IMR-90 (cell line): ENCODE results near the gene ADH5. TPM values are rescaled to one million over a fixed set of nuclear protein-coding genes. Genes with fewer than 3 reads are reported as not detected.

ENCODE experiments used
- ATAC-seq: fragments of 200-7000 bp; cut with Tn5 transposase; 2 replicates; pipeline ENCODE4 v1.9.1; 2020; ENCODE audit warnings: low read depth, mild to moderate bottlenecking, moderate library complexity
- BruUV-seq: library from RNA; stranded (reverse); fragments of 400-500 nt; replicated peaks from 2 replicates; lab custom pipeline; 2021; lab: Mats Ljungman, UMichigan
- CTCF ChIA-PET: fragments of 300-600 bp; formaldehyde crosslinking; extraction: SDS; loops from one replicate; lab custom pipeline; 2021; ENCODE audit warnings: antibody characterized with exemption; lab: Yijun Ruan, JAX
- POLR2A ChIA-PET: fragments of 300-600 bp; sonication (Branson Sonifier 250); formaldehyde crosslinking; loops from one replicate; lab custom pipeline; 2022; ENCODE audit warnings: antibody characterized with exemption; ENCODE audit not compliant: unreplicated experiment; lab: Charles Lee
- DNase-seq: peaks from one replicate; pipeline ENCODE4 v3.0.0; 2013
- H2AFZ ChIP-seq: replicated peaks from 2 replicates; pipeline ENCODE3; 2013; ENCODE audit warnings: low read length, mild to moderate bottlenecking; ENCODE audit not compliant: poor library complexity
- H2AK5ac ChIP-seq: 2 replicates; pipeline ENCODE4 v1.6.1; 2013; ENCODE audit warnings: low read depth, low read length, inconsistent platforms
- H2AK9ac ChIP-seq: replicated peaks from 2 replicates; pipeline ENCODE3; 2013; ENCODE audit warnings: mild to moderate bottlenecking, low read depth, low read length, moderate library complexity; ENCODE audit not compliant: poor library complexity
- H2BK120ac ChIP-seq: 2 replicates; pipeline ENCODE4 v1.6.1; 2013; ENCODE audit warnings: low read depth, low read length, inconsistent platforms
- H2BK15ac ChIP-seq: 3 replicates; pipeline ENCODE4 v1.6.1; 2013; ENCODE audit warnings: low read depth, low read length, inconsistent platforms
- H2BK20ac ChIP-seq: 2 replicates; pipeline ENCODE4 v1.6.1; 2013; ENCODE audit warnings: low read depth, mild to moderate bottlenecking, inconsistent platforms, low read length, moderate library complexity
- H2BK5ac ChIP-seq: 2 replicates; pipeline ENCODE4 v1.6.1; 2013; ENCODE audit warnings: mild to moderate bottlenecking, low read depth, low read length, inconsistent platforms; ENCODE audit not compliant: poor library complexity, severe bottlenecking
- H3K14ac ChIP-seq: replicated peaks from 2 replicates; pipeline ENCODE4 v1.6.1; 2013; ENCODE audit warnings: low read depth, low read length, inconsistent platforms
- H3K18ac ChIP-seq: 2 replicates; pipeline ENCODE4 v1.6.1; 2013; ENCODE audit warnings: low read depth, low read length, control low read depth
- H3K23ac ChIP-seq: 2 replicates; pipeline ENCODE4 v1.6.1; 2013; ENCODE audit warnings: low read depth, low read length, inconsistent platforms
- H3K27ac ChIP-seq: 2 replicates; pipeline ENCODE4 v1.5.1; 2013; ENCODE audit warnings: mild to moderate bottlenecking, control low read depth, low read length; ENCODE audit not compliant: insufficient read depth
- H3K27me3 ChIP-seq: 2 replicates; pipeline ENCODE4 v1.6.1; 2013; ENCODE audit warnings: low read length; ENCODE audit not compliant: control insufficient read depth, insufficient read depth
- H3K36me3 ChIP-seq: 2 replicates; pipeline ENCODE4 v1.6.1; 2013; ENCODE audit warnings: low read length, mixed read lengths; ENCODE audit not compliant: control insufficient read depth, insufficient read depth
- H3K4ac ChIP-seq: 2 replicates; pipeline ENCODE4 v1.6.1; 2013; ENCODE audit warnings: low read depth, low read length, inconsistent platforms
- H3K4me1 ChIP-seq: 2 replicates; pipeline ENCODE4 v1.6.1; 2013; ENCODE audit warnings: low read length, mixed read lengths; ENCODE audit not compliant: control insufficient read depth, insufficient read depth
- H3K4me2 ChIP-seq: 2 replicates; pipeline ENCODE4 v1.6.1; 2013; ENCODE audit warnings: low read depth, mild to moderate bottlenecking, control low read depth, low read length, moderate library complexity
- H3K4me3 ChIP-seq: 2 replicates; pipeline ENCODE4 v1.5.1; 2013; ENCODE audit warnings: low read depth, mild to moderate bottlenecking, control low read depth, low read length, moderate library complexity; ENCODE audit not compliant: insufficient read depth
- H3K56ac ChIP-seq: 2 replicates; pipeline ENCODE4 v1.6.1; 2013; ENCODE audit warnings: low read length, inconsistent platforms; ENCODE audit not compliant: insufficient read depth; ENCODE audit errors: extremely low read depth
- H3K79me1 ChIP-seq, 2 experiments: 2 replicates each; pipeline ENCODE4 v1.6.1; 2013; ENCODE audit warnings: low read length in 2 of 2, inconsistent platforms in 1 of 2, low read depth in 1 of 2
- H3K9ac ChIP-seq: 2 replicates; pipeline ENCODE4 v1.6.1; 2013; ENCODE audit warnings: low read depth, low read length, control low read depth
- H3K9me1 ChIP-seq: 2 replicates; pipeline ENCODE4 v1.6.1; 2013; ENCODE audit warnings: low read length, inconsistent platforms; ENCODE audit not compliant: insufficient read depth
- H3K9me3 ChIP-seq: 2 replicates; pipeline ENCODE4 v1.6.1; 2013; ENCODE audit warnings: low read length; ENCODE audit not compliant: control insufficient read depth, insufficient read depth
- H4K20me1 ChIP-seq: 2 replicates; pipeline ENCODE4 v1.6.1; 2013; ENCODE audit warnings: low read length, inconsistent platforms; ENCODE audit not compliant: insufficient read depth
- H4K5ac ChIP-seq: 2 replicates; pipeline ENCODE4 v1.6.1; 2013; ENCODE audit warnings: mild to moderate bottlenecking, low read depth, low read length, control low read depth
- H4K8ac ChIP-seq, 2 experiments: 2 replicates each; pipeline ENCODE4 v1.6.1; 2013; ENCODE audit warnings: low read depth in 2 of 2, low read length in 2 of 2, control low read depth in 1 of 2, inconsistent platforms in 1 of 2
- H4K91ac ChIP-seq: 2 replicates; pipeline ENCODE4 v1.6.1; 2013; ENCODE audit warnings: low read depth, low read length, inconsistent platforms; ENCODE audit not compliant: insufficient read depth
- BHLHE40 ChIP-seq: fragments of 150-350 bp; IDR thresholded peaks from 2 replicates; pipeline ENCODE4 v1.6.1; 2016; ENCODE audit warnings: mild to moderate bottlenecking, low read depth, low read length
- CEBPB ChIP-seq: IDR thresholded peaks from 2 replicates; pipeline ENCODE4 v1.6.1; 2012; ENCODE audit warnings: low read depth, low read length, improper control_type of control experiment
- CTCF ChIP-seq: conservative IDR thresholded peaks from 2 replicates; pipeline ENCODE4 v1.5.1; 2012; ENCODE audit warnings: mild to moderate bottlenecking, low read depth, low read length, improper control_type of control experiment
- ELK1 ChIP-seq: fragments of 150-350 bp; IDR thresholded peaks from 2 replicates; pipeline ENCODE4 v1.6.1; 2016; ENCODE audit warnings: low read depth, mild to moderate bottlenecking, low read length, moderate library complexity, borderline replicate concordance
- FOS ChIP-seq: fragments of 150-350 bp; IDR thresholded peaks from 2 replicates; pipeline ENCODE4 v1.6.1; 2016; ENCODE audit warnings: low read depth, low read length
- MAFK ChIP-seq: IDR thresholded peaks from 2 replicates; pipeline ENCODE4 v1.6.1; 2012; ENCODE audit warnings: low read depth, low read length, improper control_type of control experiment
- MAZ ChIP-seq: IDR thresholded peaks from 2 replicates; pipeline ENCODE4 v1.6.1; 2012; ENCODE audit warnings: low read depth, mild to moderate bottlenecking, low read length, improper control_type of control experiment, moderate library complexity, borderline replicate concordance
- NFE2L2 ChIP-seq: fragments of 150-350 bp; IDR thresholded peaks from 2 replicates; pipeline ENCODE4 v1.6.1; 2016; ENCODE audit warnings: low read depth, mild to moderate bottlenecking, low read length
- RCOR1 ChIP-seq: IDR thresholded peaks from 2 replicates; pipeline ENCODE4 v1.6.1; 2012; ENCODE audit warnings: mild to moderate bottlenecking, low read length, improper control_type of control experiment; ENCODE audit not compliant: insufficient replicate concordance
- SMC3 ChIP-seq: fragments of 150-350 bp; IDR thresholded peaks from 2 replicates; pipeline ENCODE4 v1.6.1; 2016; ENCODE audit warnings: low read depth, mild to moderate bottlenecking, antibody characterized with exemption, low read length, moderate library complexity
- USF2 ChIP-seq: fragments of 150-350 bp; IDR thresholded peaks from 2 replicates; pipeline ENCODE4 v1.6.1; 2017; ENCODE audit warnings: mild to moderate bottlenecking, antibody characterized with exemption, low read length, low read depth
- WGBS, 2 experiments: methylation state at CpG; one replicate each; pipeline versions ENCODE4 v1.1.5 to v1.1.7; 2013; ENCODE audit warnings: missing lambda C conversion rate in 2 of 2; ENCODE audit not compliant: insufficient read length in 1 of 2; ENCODE audit errors: extremely low coverage in 2 of 2; 5-methylcytosine and 5-hydroxymethylcytosine counted together
- dilution Hi-C: fragments of 300-500 bp; cut with HindIII; formaldehyde crosslinking; loops from one replicate; pipeline ENCODE4 v1.14.3; 2018; ENCODE audit warnings: low sequenced_read_pairs; ENCODE audit not compliant: unreplicated experiment
- in situ Hi-C: fragments of 300-500 bp; cut with MboI; formaldehyde crosslinking; loops from 3 replicates; pipeline ENCODE4 v1.14.3; 2019; ENCODE audit warnings: low sequenced_read_pairs, inconsistent platforms, mixed read lengths
- intact Hi-C: fragments of 100-400 bp; cut with micrococcal nuclease; formaldehyde crosslinking; loops from 2 replicates; pipeline ENCODE4 v1.10.0; 2022
- polyA plus RNA-seq, 3 experiments: library from polyadenylated mRNA; depleted of rRNA; stranded (reverse); fragments of >200 nt; gene quantifications; 2 replicates each; pipeline ENCODE4 v1.2.3, GENCODE V29; 2012; ENCODE audit warnings: low replicate concordance in 1 of 3
- total RNA-seq: library from RNA; depleted of rRNA; stranded (reverse); fragments of >200 nt; gene quantifications from 2 replicates; pipeline ENCODE4 v1.2.3, GENCODE V29; 2012

ADH5 gene
- total and polyA plus RNA-seq, 2 of the 4 experiments (the other 2 are of a cell fraction): 140 to 178 TPM

GRCh38 chr4:99058228-99058627 is 30.4 kb downstream of the ADH5 start (continued):
- TF ChIP-seq ELK1 (no peak), CEBPB (no peak), FOS (no peak)

GRCh38 chr4:99054428-99054994 is 34.1 kb downstream of the ADH5 start:
- Histone ChIP-seq H3K9me3 (no peaks in the 10 kb centered on the region), H4K5ac (no peak overlapping the region), H2BK120ac (no peak overlapping the region), H2AK5ac (no peak overlapping the region), H3K4ac (no peak overlapping the region), H3K79me1 (peaks cover 14 to 27% of the 10 kb centered on the region in 2 experiments), H4K91ac (no peak overlapping the region), H3K27me3 (no peaks in the 10 kb centered on the region), H3K36me3 (peaks cover 19% of the 10 kb centered on the region), H3K4me3 (no peak overlapping the region), H3K9me1 (no peaks in the 10 kb centered on the region), H2BK20ac (no peak overlapping the region), H3K9ac (no peak overlapping the region), H4K20me1 (no peaks in the 10 kb centered on the region), H4K8ac (no peak overlapping the region), H3K4me2 (no peak overlapping the region), H3K18ac (no peak overlapping the region), H3K14ac (no peak overlapping the region), H2AK9ac (no peak overlapping the region), H2AFZ (no peak overlapping the region), H3K56ac (no peak overlapping the region), H3K4me1 (peaks cover 5% of the 10 kb centered on the region), H3K27ac (no peak overlapping the region), H2BK5ac (no peak overlapping the region), H2BK15ac (no peak overlapping the region), H3K23ac (no peak overlapping the region)
- dilution Hi-C loops (no loop called here), in situ Hi-C loops (loop anchor here (10.0 to 25.0 kb wide), 3 partner anchors 390 to 900 kb away; no protein-coding TSS in a partner anchor), intact Hi-C loops (no loop called here)
- WGBS, 2 experiments: no CpG with 5 or more reads among the region's 3 CpGs
- ATAC-seq (no peak), DNase-seq (no peak)
- BruUV-seq: no TSS peak
- CTCF ChIA-PET: interaction anchor here (1.0 kb wide), 1 partner anchor 60 kb away, joined by 3 read pairs; the partner anchor contains the start of gene METAP1
- POLR2A ChIA-PET: no interaction called here
- TF ChIP-seq FOS (no peak), BHLHE40 (no peak), MAZ (no peak), CEBPB (no peak), MAFK (no peak), SMC3 (no peak), NFE2L2 (no peak), CTCF (no peak), USF2 (no peak), RCOR1 (no peak)
